GM18870 (cell line): ENCODE data around the gene ARRB1.

ENCODE experiments used
- ATAC-seq: cut with Tn5 transposase; IDR thresholded peaks from one replicate; pipeline ENCODE4 v1.9.1; 2021; ENCODE audit warnings: moderate library complexity; ENCODE audit not compliant: unreplicated experiment

Gene ARRB1

GRCh38 chr11:75301601-75302345 is 49.7 kb downstream of the ARRB1 start:
- ATAC-seq: no peak

GRCh38 chr11:75301131-75301530 is 50.3 kb downstream of the ARRB1 start:
- no peak for ATAC-seq

- ATAC-seq: no peak
Measured at GRCh38 chr11:75298976-75299260, 52.5 kb downstream of the ARRB1 start.

- no peak for ATAC-seq
Measured at GRCh38 chr11:75298191-75298975, 53.1 kb downstream of the ARRB1 start.

GRCh38 chr11:75293903-75294302 is 57.6 kb downstream of the ARRB1 start:
- ATAC-seq: no peak

- no peak for ATAC-seq
Measured at GRCh38 chr11:75292943-75293342, 58.5 kb downstream of the ARRB1 start.

- ATAC-seq: no peak
Measured at GRCh38 chr11:75291741-75292140, 59.7 kb downstream of the ARRB1 start.

- ATAC-seq: no peak
Measured at GRCh38 chr11:75289919-75290318, 61.5 kb downstream of the ARRB1 start.

- no peak for ATAC-seq
Measured at GRCh38 chr11:75289511-75289760, 62.0 kb downstream of the ARRB1 start.

- no peak for ATAC-seq
Measured at GRCh38 chr11:75287579-75287978, 63.9 kb downstream of the ARRB1 start.

- no peak for ATAC-seq
Measured at GRCh38 chr11:75286826-75287465, 64.5 kb downstream of the ARRB1 start.

GRCh38 chr11:75285776-75286360 is 65.6 kb downstream of the ARRB1 start:
- no peak for ATAC-seq

- ATAC-seq: no peak
Measured at GRCh38 chr11:75283391-75283931, 68.0 kb downstream of the ARRB1 start.

GRCh38 chr11:75281469-75282095 is 69.9 kb downstream of the ARRB1 start:
- ATAC-seq: no peak

- ATAC-seq: no peak
Measured at GRCh38 chr11:75280770-75281468, 70.5 kb downstream of the ARRB1 start.

- ATAC-seq: no peak
Measured at GRCh38 chr11:75280227-75280701, 71.2 kb downstream of the ARRB1 start.

GRCh38 chr11:75279273-75279672 is 72.2 kb downstream of the ARRB1 start:
- no peak for ATAC-seq

- ATAC-seq: no peak
Measured at GRCh38 chr11:75277991-75278790, 73.3 kb downstream of the ARRB1 start.

GRCh38 chr11:75277211-75277805 is 74.2 kb downstream of the ARRB1 start:
- ATAC-seq: no peak
